ENCODE data around the gene ABCA10. TPM values are rescaled to one million over a fixed set of nuclear protein-coding genes. Genes with fewer than 3 reads are reported as not detected.
A peak's percentile ranks its signal among the peaks of the same experiment; 100 is the strongest.

Gene ABCA10
- total and polyA plus RNA-seq, 4 donors, result 0.32 to 5.5 (median 2.0) TPM

- Histone ChIP-seq H3K27ac (ENCODE audit: low read depth in 1 of 2, low read length in 2 of 2) (peak overlapping the region; percentile 73 to 88), H3K9ac (ENCODE audit: low read depth in 1 of 2, low read length in 2 of 2) (peak overlapping the region in 1 of 2 donors; percentile 36), H3K27me3 (ENCODE audit: control insufficient read depth in 4 of 4, insufficient read depth in 4 of 4, low read length in 3 of 4) (no peaks in the 10 kb centered on the region), H3K36me3 (ENCODE audit: control insufficient read depth in 4 of 4, insufficient read depth in 3 of 4, low read depth in 1 of 4, low read length in 3 of 4) (peaks cover 0 to 31% (median 3%) of the 10 kb centered on the region in 4 donors), H3K4me1 (ENCODE audit: control insufficient read depth in 4 of 4, insufficient read depth in 4 of 4, low read length in 3 of 4) (peaks cover 3 to 53% (median 10%) of the 10 kb centered on the region in 4 donors), H3K4me3 (ENCODE audit: low read depth in 1 of 3, low read length in 3 of 3) (no peak overlapping the region), H3K9me3 (ENCODE audit: control insufficient read depth in 4 of 4, low read length in 3 of 4) (no peaks in the 10 kb centered on the region)
- no peak for DNase-seq (ENCODE audit: low spot score)
- WGBS, result 42% methylated on average over 5 of the region's 5 CpGs
- TF ChIP-seq HNF4A (conservative IDR thresholded peaks at IDR 0.05) (peak; percentile 77 to 84), EGR1 (IDR thresholded peaks at IDR 0.05; ENCODE audit: low read depth in 2 of 2) (peak in 1 of 2 donors; percentile 11), FOXA2 (IDR thresholded peaks at IDR 0.05) (peak; percentile 99), FOXA1 (IDR thresholded peaks at IDR 0.05) (peak; percentile 99), TAF1 (conservative IDR thresholded peaks at IDR 0.05) (no peak), RXRA (IDR thresholded peaks at IDR 0.05) (peak; percentile 50 to 77), ATF3 (IDR thresholded peaks at IDR 0.05) (peak; percentile 24), ZBTB33 (IDR thresholded peaks at IDR 0.05) (peak; percentile 79), MAX (IDR thresholded peaks at IDR 0.05) (peak; percentile 35), CTCF (IDR thresholded peaks at IDR 0.05; ENCODE audit: low read depth, low read length, missing input control) (no peak), GABPA (IDR thresholded peaks at IDR 0.05 in 1 of 2, conservative IDR thresholded peaks at IDR 0.05 in 1 of 2) (no peak), NR2F2 (IDR thresholded peaks at IDR 0.05) (no peak), JUND (IDR thresholded peaks at IDR 0.05) (peak; percentile 45 to 84), REST (IDR thresholded peaks at IDR 0.05) (peak; percentile 69), HNF4G (IDR thresholded peaks at IDR 0.05) (peak; percentile 22), RAD21 (IDR thresholded peaks at IDR 0.05) (peak; percentile 26 to 45), SP1 (IDR thresholded peaks at IDR 0.05) (peak; percentile 89), YY1 (IDR thresholded peaks at IDR 0.05) (peak; percentile 92)
Observed at GRCh38 chr17:69122065-69122464, 106.6 kb downstream of the ABCA10 start.

Data from liver (tissue), 9 donors.